Measurements from ENCODE around the gene SLAMF7.

Gene SLAMF7

DNA sequence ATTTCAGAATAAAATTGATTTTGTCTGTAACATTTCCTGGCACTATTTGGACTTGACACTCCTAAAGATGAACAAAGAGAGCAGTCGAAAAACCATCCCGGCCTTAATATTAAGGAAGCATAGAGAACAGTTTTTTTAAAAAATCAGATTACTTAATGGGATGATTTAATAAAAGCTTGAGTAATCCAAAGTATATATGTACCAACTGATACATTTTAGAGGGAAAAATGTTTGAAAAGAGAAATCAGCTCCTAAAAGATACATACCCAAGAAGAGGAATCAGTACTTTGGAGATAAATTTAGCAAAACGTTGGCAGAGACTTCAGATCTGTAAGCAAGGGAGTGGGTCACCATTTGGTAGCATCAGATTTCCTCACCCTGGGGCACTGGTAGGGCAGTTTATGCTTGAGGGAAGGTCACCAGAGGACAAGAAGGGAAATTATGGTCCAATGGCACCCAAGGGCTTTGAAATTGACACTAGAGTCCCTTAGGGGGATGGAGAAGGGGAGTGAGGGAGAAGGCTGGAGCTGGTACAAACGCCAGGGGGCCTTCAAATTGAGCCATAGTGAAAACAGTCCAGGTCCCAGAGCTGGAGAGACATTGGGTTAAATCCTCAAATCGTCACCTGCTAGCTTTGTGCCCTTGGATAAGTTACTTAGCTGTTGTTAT lies 5.9 kb downstream of the SLAMF7 start:
- H3K4me3 ChIP-seq (ENCODE audit: low read depth, low read length) = no peak overlapping the region
- TF ChIP-seq, protein P1, sequence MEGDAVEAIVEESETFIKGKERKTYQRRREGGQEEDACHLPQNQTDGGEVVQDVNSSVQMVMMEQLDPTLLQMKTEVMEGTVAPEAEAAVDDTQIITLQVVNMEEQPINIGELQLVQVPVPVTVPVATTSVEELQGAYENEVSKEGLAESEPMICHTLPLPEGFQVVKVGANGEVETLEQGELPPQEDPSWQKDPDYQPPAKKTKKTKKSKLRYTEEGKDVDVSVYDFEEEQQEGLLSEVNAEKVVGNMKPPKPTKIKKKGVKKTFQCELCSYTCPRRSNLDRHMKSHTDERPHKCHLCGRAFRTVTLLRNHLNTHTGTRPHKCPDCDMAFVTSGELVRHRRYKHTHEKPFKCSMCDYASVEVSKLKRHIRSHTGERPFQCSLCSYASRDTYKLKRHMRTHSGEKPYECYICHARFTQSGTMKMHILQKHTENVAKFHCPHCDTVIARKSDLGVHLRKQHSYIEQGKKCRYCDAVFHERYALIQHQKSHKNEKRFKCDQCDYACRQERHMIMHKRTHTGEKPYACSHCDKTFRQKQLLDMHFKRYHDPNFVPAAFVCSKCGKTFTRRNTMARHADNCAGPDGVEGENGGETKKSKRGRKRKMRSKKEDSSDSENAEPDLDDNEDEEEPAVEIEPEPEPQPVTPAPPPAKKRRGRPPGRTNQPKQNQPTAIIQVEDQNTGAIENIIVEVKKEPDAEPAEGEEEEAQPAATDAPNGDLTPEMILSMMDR (IDR thresholded peaks at IDR 0.05; ENCODE audit: borderline replicate concordance, insufficient read depth, low read depth, low read length) = no peak

DNA sequence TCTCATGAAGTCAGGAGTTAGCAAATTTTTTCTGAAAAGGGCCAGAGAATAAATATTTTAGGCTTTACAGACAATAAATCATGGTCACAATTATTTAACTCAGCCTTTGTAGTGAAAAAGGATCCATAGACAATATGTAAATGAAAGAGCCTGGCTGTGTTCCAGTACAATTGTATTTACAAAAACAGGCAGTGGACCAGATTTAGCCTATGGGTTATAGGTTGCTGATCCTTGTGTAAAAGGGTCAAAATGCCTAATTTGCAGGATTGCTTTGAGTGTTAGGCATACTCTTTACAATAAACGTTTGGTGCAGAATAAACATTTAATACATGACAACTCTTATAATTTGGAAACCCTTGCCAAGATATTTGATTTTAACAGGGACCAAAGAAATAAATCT lies 6.5 kb downstream of the SLAMF7 start:
- TF ChIP-seq, protein P1 (IDR thresholded peaks at IDR 0.05; ENCODE audit: borderline replicate concordance, insufficient read depth, low read depth, low read length) = no peak
- H3K4me3 ChIP-seq (ENCODE audit: low read depth, low read length) = no peak overlapping the region

DNA sequence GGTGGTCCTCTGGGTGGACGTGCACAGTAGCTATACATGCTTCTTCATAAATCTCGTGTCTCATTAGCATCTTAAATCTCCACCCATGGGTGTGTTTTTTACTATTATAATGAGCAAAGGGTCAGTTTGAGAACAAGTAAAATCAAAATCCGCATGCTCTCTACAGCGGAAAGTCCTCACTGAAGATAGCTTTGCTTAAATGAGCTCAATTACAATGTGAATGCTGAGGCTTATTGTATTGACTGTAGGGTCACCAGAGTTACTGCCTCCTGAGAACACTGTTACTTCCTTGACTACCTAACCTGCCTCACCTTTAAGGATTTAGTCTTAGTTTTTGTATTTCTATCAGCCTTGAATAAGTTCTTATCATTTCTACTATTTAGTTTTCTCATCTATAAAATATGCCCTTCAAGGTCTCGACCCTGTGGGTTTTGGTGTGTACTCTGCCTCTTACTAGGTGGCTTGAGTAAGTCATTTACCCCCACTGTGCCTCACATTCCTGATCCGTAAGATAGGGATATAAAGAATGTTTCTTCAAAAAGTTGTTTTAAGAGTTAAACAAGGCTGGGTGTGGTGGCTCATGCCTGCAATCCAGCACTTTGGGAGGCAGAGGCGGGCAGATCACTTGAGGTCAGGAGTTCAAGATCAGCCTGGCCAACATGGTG lies 7.9 kb downstream of the SLAMF7 start:
- TF ChIP-seq, protein P1 (IDR thresholded peaks at IDR 0.05; ENCODE audit: borderline replicate concordance, insufficient read depth, low read depth, low read length) = no peak

DNA sequence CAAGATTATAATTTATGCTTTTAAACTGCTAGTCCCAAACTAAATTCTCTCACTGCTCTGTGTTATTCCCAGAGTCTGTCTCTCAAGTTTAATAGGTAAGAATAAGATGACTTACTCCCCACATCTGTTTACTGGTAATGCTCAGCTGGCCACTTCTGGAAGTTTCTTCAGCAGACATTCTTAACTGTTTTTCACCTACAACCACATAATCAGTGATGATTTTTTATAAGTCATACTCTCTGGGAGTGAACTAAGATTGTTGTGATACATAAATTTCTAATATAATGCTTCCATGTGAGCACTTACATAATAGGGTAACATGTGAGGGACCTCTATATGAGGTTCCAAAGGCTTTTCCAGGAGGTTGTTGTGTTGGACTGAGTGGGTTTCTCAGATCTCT lies 8.7 kb downstream of the SLAMF7 start:
- no peak overlapping the region for H3K4me3 ChIP-seq (ENCODE audit: low read depth, low read length)
- TF ChIP-seq, protein P1 (IDR thresholded peaks at IDR 0.05; ENCODE audit: borderline replicate concordance, insufficient read depth, low read depth, low read length) = no peak

More for the DNA sequence above, 7.9 kb downstream of the SLAMF7 start:
- H3K4me3 ChIP-seq (ENCODE audit: low read depth, low read length) = no peak overlapping the region

DNA sequence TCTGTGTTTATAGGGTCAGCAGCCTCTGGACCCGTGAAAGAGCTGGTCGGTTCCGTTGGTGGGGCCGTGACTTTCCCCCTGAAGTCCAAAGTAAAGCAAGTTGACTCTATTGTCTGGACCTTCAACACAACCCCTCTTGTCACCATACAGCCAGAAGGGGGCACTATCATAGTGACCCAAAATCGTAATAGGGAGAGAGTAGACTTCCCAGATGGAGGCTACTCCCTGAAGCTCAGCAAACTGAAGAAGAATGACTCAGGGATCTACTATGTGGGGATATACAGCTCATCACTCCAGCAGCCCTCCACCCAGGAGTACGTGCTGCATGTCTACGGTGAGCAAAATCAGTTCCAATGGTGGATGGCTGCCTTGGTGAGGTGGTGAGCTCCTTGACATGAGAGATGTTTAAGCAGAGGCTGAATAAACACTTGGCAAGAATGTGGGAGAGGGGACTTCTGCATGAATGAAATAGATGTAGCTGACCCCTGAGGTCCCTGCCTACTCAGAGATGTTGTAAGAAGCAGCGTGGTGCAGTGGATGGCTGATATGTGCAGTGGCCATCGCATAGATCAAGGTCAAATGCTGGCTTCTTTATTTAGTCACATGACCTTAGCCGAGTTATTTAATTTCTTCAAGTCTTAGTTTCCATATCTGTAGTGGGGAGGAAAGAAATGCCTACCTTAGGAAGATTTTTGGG lies 9.3 kb downstream of the SLAMF7 start:
- no peak overlapping the region for H3K4me3 ChIP-seq (ENCODE audit: low read depth, low read length)
- TF ChIP-seq, protein P1 (IDR thresholded peaks at IDR 0.05; ENCODE audit: borderline replicate concordance, insufficient read depth, low read depth, low read length) = peak; percentile 43; the same call in 1 of the 2 replicates

DNA sequence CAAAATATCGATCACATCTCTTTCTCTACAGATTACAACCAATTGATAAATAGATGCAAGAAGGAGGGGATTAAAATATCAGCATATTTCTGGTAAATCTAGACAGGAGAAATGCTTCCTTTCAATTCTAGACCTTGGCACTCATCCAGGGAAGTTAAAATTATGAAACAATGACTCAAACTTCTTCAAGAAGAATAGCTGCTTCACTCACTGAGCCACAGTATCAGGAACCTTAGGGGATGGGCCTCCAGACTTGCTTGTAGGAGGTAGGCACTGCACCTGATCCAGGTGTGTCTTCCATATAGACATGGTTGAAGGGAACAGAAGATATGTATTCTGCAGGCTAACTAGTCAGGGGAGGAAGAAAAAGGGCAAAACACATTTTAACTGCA lies 9.8 kb downstream of the SLAMF7 start:
- TF ChIP-seq, protein P1 (IDR thresholded peaks at IDR 0.05; ENCODE audit: borderline replicate concordance, insufficient read depth, low read depth, low read length) = no peak
- H3K4me3 ChIP-seq (ENCODE audit: low read depth, low read length) = no peak overlapping the region

All from GM12875 (cell line).